Smooth muscle cell of the umbilical artery (primary cell): ENCODE data around the gene C5orf63. TPM values are rescaled to one million over a fixed set of nuclear protein-coding genes. Genes with fewer than 3 reads are reported as not detected.

Source experiments
- total RNA-seq: library from RNA; depleted of rRNA; stranded (reverse); fragments of >200 nt; gene quantifications from 2 replicates; pipeline ENCODE4 v1.2.3, GENCODE V29; 2014

The C5orf63 gene
- total RNA-seq = 1.2 and 1.5 TPM in 2 replicates

GRCh38 chr5:127072861-127073846 is at the start of gene C5orf63:
Gene C5orf63, minus strand, starts transcription at chr5:127073502. Its CDS starts 14,507 bp downstream, at chr5:127058995.

DNA sequence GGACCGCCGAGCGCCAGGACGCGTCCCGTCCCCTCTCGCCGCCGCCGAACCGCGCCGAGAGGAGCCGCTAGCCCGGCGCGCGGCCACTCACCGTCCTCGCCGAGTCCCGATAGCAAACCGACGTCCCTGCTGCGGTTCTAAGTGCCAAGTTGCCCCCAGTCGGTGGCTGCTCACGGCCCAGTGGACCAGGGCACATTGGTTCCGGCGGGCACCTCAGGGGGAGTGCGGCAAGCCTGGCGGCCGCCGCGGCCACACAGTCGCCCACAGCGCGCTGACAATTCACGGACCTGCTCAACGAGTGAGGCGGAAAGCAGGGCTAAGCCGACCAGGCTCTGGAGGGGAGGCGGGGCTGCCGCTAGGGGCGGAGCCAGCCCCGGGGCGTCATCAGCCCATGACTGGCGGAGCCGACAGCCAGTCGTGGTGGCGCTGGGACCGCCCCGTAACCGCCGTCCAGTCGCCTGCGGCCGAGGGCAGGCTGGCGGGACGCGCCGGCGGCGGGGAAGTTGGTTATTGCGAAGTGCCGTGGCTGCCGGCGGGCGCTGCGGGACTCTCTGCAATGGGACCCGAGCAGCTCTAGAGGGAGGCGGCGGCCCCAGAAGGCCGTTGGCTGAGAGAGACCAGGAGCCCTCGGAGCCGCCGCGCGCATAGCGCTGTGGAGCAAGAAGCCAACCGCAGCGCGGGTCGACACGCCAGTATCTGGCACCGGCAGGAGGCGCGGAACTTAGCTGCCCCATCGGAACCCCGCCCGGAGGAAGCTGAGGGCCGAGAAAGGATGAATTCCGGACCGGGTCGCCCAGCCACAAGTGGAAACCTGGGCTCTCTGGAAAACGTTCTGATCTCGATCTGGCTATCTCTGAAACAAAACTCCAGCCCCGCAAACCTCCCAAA is 42.8 kb downstream of the C5orf63 start, which contains the start of gene MARCHF3:
Gene MARCHF3 (minus strand): TSS at position 300 of the 888 bp plus-strand sequence. CDS start 112,387 bp downstream, outside the sequence.

Other genes with a start within 250 kb of the C5orf63 start
- 58.2 and 73.6 TPM in 2 replicates for gene MARCHF3, start 42.9 kb downstream of the C5orf63 start, total RNA-seq
- 0.14 TPM in 1 of 2 replicates, not detected in the other for gene MEGF10, start 217.3 kb upstream of the C5orf63 start, total RNA-seq